HG02763 (cell line): ENCODE data around the gene HMMR.
"Not testable (repeated sequence)": the region's sequence is repeated elsewhere in the genome, so short reads cannot be mapped to it uniquely, and the experiment has no call there.

Experiments used
- ATAC-seq: cut with Tn5 transposase; IDR thresholded peaks from one replicate; pipeline ENCODE4 v1.9.1; 2021; ENCODE audit warnings: mild to moderate bottlenecking, moderate library complexity; ENCODE audit not compliant: unreplicated experiment

The HMMR gene, protein sequence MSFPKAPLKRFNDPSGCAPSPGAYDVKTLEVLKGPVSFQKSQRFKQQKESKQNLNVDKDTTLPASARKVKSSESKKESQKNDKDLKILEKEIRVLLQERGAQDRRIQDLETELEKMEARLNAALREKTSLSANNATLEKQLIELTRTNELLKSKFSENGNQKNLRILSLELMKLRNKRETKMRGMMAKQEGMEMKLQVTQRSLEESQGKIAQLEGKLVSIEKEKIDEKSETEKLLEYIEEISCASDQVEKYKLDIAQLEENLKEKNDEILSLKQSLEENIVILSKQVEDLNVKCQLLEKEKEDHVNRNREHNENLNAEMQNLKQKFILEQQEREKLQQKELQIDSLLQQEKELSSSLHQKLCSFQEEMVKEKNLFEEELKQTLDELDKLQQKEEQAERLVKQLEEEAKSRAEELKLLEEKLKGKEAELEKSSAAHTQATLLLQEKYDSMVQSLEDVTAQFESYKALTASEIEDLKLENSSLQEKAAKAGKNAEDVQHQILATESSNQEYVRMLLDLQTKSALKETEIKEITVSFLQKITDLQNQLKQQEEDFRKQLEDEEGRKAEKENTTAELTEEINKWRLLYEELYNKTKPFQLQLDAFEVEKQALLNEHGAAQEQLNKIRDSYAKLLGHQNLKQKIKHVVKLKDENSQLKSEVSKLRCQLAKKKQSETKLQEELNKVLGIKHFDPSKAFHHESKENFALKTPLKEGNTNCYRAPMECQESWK

DNA sequence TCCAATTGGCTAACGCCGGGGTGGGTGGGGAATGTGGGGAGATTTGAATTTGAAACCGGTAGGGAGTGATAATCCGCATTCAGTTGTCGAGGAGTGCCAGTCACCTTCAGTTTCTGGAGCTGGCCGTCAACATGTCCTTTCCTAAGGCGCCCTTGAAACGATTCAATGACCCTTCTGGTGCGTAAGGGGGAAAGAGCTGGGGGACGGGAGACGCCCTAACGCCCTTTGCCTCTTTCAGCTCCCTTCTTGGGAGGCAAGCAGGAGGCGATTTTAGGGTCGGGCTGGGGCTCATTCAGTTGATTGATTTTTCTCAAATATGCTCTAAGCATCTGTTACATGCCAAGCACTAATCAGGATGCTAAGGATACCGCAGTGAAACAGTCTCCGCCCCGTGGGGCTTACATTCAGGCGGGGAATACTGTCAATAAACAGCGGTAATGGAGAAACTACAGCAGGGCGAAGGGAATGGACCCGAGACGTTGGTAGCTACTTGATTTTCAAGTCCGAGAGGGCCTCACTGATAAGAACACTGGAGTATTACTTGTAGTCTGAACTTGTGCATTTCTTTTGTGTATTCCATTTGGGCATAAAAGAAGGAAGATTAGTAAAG lies at the start of gene HMMR:
Gene HMMR (plus strand): TSS at position 71 of the 610 bp plus-strand sequence. CDS start 61 bp downstream, at position 132.
- ATAC-seq: no peak

DNA sequence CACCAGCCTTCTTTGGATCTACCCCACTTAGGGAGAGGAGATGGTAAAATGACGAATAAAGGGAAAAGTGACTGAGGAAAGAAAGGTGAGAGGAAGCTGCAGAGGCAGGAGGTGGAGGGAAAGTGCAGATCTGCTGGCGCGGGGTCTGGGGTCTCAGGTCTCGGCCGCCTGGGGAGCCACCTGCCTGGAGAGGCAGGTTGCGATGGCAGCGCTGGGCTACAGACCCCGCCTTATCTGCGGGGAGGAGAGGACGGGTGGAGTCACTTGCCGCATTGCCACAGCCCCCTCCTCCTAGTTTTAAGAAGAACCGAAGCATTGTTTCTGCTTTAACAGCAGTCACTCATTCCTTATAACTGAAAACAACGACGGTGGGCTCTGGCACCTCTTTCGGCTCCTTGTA lies 44.8 kb upstream of the HMMR start:
- ATAC-seq: not testable (repeated sequence)

DNA sequence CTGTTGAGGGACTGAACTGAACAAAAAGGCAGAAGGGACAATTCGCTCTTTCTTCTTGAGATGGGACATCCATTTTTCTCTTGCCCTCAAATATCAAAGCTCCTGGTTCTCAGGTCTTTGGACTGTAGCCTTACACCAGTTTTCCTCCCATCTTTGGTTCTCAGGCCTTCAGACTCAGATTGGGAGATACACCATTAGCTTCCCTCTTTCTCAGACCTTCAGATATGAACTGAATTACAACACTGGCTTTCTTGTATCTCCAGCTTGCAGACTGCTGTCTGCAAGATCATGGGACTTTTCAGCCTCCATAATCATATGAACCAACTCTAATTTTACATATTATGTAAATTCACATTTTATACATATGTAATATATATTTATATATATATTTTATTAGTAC lies 35.6 kb upstream of the HMMR start:
- no peak for ATAC-seq

DNA sequence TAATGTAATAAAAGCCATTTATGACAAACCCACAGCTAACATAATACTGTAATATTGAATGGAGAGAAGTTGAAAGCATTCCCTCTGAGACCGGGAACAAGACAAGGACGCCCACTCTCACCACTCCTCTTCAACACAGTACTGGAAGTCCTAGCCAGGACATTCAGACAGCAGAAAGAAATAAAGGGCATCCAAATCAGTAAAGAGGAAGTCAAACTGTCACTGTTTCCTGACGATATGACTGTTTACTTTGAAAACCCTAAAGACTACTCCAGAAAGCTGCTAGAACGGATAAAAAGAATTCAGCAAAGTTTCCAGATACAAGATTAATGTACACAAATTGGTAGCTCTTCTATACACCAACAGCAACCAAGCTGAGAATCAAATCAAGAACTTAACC lies 34.3 kb upstream of the HMMR start:
- not testable (repeated sequence) for ATAC-seq

DNA sequence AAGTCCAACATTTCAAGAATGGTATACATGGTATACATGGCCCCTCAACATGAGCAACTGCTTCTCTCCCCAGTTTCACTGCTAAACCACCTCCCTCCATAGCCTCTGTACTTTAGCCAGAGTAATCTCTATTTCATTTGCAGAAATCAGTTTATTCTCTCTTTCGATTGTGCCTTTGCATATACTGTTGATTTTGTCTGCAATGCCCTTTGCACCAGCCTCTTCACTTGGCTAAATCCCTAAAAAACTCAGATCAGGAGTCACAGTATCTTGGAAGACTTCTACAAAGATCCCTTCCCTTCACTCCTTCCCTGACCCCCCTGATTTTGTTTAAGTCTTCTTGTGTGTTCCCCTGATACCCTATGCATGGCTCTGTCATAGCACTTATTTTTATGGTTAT lies 27.9 kb upstream of the HMMR start:
- ATAC-seq: no peak

DNA sequence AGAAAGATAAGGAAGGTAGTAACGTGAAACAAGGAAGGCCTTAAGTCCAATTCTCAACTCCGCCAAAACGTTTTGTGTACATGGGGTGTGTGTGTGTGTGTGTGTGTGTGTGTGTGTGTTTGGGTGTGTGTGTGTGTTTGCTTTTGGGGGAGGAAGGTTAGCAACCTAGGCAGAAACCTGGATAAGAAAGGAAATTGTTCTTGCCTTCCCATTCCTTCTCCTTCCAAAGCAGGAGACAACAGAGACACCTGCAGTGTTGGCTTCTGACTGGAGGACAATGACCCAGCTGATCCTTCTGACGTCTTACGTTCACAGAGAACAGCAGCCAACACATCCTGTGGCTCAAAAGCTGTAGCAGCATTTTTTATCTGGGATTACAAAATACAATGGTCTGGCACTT lies 27.2 kb upstream of the HMMR start:
- ATAC-seq: no peak

DNA sequence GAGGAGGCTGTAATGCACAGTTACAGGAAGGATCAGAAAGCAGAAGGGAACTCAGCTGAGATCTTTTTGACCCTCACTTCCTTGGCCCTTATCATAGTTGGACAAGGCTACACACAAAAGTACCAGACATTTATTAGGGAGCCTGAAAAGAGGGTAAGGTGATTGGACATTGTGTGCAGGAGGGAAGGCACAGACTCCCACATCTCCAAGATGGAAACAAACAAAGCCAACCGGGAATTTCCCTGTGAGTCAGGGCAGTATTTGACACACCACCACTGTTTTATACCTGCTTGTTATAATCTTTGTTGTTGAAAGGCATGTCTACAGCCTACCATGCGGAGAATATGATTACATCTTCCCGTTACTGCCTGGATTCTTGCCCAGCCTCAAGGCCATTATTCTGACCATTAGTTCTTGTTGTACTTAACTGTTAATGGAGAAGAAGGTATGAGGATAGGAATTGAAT lies 26.0 kb upstream of the HMMR start:
- ATAC-seq: no peak

DNA sequence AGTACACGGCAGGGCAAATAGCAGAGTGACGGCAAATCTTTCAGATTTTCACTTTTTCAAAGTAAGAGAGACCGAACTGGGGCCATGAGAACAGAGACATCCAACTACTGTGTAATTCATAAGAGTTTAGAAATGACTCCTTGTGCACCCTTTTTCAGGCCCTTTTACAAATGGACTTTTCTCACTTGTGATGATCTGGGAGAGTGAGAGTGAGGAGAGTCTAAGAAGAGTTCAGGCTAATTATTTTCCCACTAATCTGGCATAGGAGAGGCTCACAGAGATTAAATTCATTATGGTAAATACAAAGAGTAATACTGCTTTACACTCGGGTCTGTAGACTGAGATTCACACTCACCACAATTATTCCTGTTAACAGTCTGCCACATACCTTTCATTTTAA lies 23.9 kb upstream of the HMMR start:
- no peak for ATAC-seq

DNA sequence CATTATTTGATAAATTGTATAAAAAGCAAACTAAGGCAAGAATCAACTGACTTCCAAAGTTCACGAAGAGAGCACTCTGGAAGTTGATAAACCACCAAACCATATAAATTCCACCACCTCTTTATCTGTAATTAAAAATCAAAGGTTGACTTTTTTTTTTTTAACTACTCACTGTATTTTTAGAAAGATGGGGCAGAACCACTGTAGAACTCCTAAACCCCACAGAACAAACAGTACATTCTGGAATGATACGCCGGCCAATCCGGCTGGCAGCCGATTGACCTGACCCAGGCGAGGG lies 23.5 kb upstream of the HMMR start:
- no peak for ATAC-seq

DNA sequence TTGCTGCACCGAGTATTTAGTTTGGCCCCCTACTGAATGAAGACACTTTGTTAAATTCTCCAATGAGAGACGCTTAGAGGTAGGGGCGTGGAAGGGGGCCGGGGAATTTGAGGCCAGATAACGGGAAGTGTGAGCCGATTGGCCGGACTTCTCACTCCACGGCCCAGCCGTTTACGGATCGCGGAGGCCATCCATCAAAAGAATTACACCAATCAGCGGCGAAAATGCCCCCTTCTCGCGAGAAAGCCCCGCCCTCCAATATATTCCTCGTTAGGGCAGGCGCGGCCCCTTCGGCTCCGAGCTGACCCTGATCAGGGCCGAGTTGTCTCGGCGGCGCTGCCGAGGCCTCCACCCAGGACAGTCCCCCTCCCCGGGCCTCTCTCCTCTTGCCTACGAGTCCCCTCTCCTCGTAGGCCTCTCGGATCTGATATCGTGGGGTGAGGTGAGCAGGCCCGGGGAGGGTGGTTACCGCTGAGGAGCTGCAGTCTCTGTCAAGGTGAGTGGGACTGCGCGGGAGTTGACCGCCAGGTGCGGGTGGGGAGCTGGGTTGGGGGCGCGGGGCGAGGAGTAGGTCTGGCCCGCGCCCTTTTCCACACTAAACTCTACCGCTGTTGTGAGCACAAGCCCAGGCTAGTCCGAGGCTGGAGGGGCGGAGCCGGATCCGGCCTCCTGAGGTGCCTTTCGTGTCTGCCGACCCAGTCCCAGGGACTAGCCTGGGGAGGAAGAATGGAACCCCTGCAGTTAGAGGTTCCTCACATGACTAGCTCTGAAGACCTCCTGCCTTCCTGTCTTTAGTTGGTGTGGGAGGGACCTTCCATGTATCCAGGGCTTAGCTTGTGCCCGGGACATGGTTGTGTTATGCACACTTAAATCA lies 22.9 kb upstream of the HMMR start, which contains the start of gene CCNG1:
Gene CCNG1 (plus strand): TSS at position 287 of the 874 bp plus-strand sequence. CDS start 1,662 bp downstream, outside the sequence.
- ATAC-seq: peak; percentile 98

DNA sequence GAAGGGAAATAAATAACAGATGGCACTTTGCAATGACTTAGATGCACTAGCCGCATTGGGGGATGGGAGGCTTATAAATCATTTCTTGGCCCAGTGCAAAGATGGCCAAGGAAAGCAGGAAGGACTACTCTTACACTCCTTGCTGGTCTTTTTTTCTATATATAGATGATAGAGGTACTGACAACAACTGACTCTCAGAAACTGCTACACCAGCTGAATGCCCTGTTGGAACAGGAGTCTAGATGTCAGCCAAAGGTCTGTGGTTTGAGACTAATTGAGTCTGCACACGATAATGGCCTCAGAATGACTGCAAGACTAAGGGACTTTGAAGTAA lies 21.4 kb upstream of the HMMR start:
- ATAC-seq: no peak

DNA sequence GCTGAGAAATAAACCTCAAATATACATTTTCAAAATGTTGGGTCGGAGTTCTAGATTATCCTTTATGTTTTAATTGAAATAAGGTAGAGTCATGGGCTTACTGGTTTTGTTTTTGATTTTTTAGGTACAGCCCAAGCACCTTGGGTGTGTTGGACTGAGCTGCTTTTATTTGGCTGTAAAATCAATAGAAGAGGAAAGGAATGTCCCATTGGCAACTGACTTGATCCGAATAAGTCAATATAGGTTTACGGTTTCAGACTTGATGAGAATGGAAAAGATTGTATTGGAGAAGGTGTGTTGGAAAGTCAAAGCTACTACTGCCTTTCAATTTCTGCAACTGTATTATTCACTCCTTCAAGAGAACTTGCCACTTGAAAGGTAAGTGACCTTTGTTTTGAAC lies 19.5 kb upstream of the HMMR start:
- ATAC-seq: no peak

DNA sequence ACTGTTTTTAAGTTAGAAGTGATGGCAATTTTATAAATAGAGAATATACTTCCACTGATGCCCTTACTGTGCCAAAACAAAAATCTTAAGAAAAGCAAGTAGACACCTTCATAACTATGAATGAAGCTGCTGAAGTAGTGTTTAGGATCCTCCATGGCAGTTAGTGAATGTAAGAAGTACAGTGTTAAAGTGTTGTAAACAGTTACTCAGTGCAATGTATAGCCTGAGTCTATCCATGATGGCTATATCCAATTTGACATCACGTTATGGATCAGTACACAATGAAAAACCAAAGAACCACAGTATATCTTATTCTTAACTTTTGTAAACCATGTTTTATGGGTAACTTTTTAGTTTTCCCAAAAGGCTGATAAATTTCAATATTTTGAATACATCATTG lies 15.9 kb upstream of the HMMR start:
- no peak for ATAC-seq

DNA sequence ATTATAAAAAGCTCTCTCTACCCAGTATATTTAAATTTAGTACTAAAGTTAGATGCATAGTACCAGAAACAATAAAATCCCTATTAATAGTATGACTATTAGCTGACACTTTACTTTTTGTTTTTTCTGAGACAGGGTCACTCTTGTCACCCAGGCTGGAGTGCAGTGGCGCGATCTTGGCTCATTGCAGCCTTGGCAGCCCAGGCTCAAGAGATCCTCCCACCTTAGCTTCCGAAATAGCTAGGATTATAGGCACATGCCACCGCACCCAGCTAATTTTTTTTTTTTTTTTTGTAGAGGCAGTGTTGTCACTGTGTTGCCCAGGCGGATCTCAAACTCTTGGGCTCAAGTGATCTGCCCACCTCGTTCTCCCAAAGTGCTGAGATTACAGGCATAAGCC lies 15.1 kb upstream of the HMMR start:
- ATAC-seq: no peak

DNA sequence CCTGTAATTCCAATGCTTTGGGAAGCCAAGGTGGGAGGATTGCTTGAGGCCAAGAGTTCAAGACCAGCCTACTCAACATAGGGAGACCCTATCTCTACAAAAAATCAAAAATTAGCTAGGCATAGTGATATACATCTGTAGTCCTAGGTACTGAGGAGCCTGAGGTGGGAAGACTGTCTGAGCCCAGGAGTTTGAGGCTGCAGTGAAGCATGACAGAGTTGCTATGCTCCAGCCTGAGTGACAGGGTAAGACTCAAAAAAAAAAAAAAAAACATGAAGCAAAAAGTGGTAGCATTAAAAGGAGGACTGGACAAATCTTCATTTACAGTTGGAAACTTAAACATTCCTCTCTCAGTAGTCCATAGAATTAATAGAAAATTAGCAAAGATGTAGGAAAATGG lies 13.2 kb upstream of the HMMR start:
- ATAC-seq: no peak

DNA sequence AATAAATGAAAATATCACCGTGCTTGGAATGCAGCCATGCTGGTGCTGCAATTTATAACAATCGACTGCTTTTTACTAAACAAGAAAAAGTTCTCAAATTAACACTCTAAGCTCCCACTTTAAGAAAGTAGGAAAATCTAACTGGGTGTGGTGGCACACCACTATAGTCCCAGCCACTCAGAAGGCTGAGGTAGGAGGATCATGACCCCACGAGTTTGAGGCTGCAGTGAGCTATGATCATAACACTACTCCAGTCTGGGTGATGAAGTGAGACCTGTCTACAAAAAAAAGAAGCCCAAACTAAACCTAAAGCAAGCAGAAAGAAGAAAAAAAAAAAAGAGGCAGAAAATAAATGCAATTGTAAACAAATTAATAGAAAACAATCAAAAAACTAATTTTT lies 12.6 kb upstream of the HMMR start:
- ATAC-seq: no peak

DNA sequence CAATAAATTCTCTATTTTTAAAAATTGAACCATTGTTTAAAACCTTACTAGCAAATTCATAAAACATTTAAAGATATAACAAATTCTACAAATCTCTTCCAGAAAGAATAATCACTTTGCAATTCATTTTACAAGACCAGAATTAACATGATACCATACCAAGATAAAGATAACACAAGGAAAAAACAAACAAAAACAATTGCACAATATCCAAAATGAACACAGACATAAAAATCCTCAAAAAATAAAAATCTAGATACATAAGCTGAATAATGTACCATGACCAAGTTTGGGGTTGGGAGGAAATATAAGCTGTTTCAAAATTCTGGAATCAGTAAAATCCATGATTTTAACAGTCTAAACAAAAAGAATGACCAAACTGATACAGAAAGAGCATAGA lies 11.9 kb upstream of the HMMR start:
- ATAC-seq: no peak

DNA sequence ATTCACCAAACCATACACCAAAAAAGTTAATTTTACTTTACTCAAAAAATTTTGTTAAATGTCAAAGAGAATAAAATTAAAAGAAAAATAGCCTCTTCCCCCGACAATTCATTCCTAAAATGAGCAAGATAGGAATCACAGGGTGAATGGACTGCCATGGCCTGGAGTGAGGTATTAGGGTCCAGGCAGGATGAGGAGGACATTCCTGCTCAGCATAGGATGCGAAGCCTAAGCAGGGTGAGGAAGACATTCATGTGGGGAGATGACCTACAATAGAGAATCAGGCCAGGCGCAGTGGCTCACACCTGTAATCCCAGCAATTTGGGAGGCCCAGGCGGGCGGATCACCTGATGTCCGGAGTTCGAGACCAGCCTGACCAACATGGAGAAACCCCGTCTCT lies 8.9 kb upstream of the HMMR start:
- no peak for ATAC-seq

DNA sequence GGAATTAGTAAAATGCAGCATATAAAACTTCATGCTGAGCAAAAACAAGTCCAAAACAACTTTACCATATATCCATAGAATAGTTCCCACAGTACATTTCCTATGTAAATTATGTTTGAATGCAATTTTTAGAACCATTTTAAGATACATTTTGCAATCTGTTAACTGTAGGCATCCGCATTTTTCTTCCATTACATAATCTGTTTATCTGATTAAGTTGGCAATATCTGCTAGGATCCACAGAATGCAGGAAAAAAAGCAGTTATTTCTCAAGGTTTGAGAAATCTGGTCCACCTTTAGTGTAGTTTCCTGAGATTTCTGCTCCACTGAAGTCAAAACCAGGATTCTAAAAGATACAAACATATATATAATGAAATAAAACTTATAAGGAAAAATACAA lies 6.7 kb upstream of the HMMR start:
- no peak for ATAC-seq

DNA sequence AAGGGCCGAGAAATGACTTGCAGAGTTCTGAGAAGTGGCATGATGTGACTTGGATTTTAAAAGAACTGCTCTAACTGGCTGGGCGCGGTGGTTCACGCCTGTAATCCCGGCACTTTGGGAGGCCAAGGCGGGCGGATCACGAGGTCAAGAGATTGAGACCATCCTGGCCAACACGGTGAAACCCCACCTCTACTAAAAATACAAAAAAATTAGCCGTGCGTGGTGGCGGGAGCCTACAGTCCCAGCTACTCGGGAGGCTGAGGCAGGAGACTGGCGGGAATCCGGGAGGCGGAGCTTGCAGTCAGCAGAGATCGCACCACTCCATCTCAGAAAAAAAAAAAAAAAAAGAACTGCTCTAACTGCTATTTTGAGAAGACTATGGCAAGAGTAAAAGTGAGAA lies 5.0 kb upstream of the HMMR start:
- not testable (repeated sequence) for ATAC-seq

DNA sequence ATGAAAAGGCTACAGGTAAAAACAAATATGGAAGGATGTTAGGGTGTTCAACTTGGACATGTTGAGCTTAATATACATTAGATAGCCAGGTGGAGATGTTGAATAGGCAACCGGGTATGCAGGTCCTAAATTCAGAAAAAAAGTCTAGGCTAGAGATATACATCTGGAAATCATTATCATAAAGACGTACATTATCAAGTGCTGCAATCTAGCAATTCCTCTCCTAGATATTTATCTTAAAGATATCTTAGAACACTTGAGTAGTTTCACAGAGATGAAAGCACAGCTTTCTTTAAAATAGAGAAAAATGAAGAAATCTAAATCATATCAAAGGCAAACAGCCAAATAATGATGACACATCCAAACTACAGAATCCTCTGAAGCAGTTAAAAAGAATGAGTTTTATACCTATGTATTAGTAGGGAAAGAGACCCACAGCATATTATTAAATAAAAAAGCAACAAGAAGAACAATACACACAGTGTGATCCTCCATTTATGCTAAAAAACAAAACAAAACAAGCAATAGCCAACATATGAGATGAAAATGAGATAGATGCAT lies 4.3 kb upstream of the HMMR start:
- no peak for ATAC-seq
